Stimulated activated CD4-positive, alpha-beta T cell treated with anti-CD3 and anti-CD28 coated beads, Interleukin-12 subunit alpha, Interleukin-12 subunit beta, amount 100 ng/mL, for 48 hours (primary cell): ENCODE measurements around the gene TMEM11.
A peak's percentile ranks its signal among the peaks of the same experiment; 100 is the strongest.

Experiments used
- DNase-seq, 3 donors: peaks; one replicate each; pipeline ENCODE4 v3.0.0-alpha.2; 2020; ENCODE audit warnings: low read depth in 2 of 3, low spot score in 1 of 3

Gene TMEM11

DNA sequence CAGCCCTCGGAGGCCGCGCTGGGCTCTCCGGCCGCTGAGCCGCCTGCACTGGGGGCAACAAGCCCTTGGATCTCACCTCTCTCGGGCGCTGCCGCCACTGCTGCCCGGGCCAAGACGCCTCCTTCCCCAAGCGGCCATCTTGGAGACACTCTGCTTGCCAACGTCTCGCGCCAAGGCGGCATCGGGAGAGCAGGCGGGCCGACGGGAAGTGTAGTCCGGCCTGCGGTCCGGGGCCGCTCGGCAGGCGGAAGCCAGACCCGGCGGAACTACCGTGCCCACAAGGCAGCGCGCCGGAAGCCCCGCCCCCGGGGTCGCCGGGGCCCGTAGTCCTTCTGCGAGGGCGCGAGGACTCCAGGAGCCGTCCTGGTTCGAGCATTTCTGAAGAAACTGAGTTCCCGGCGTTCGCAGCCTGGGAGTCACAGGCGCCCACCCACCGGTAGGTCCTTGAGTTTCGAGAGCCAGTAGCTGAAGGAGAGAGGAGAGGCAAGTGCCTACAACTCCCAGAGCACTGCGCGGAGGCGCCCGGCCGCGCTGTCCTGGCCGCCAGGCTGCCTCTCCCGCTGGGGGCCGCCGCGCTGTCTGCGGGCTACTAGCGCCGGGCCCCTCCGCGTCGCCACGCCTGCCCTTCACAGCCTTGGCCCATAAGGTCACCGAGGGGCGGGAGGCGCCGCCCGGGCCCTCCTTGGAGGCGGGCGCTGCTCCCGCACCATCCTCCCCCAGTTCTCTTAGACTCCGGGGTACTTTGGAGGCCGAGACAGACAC is at the start of gene TMEM11:
TSS of gene TMEM11 (minus strand) at position 147 of the 762 bp plus-strand sequence. CDS start at position 138, 9 bp downstream.
- DNase-seq: peak; percentile 89 to 95 (median 90)

DNA sequence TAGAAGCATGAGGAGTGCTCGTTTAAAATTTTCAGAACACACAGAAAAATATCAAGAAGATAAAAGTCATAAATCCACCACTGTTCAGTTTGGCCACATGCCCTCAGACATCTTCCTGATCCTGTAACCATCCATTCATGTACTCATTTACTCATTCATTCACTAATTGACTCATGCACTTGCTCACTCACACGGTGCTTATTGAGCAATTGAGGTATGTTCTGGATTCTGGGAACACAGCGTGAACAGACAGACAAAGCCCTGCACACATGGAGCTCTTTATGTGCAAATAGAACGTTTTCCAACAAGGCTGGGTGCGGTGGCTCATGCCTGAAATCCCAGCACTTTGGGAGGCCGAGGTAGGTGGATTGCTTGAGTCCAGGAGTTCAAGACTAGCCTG is 49.4 kb upstream of the TMEM11 start:
- no peak for DNase-seq

DNA sequence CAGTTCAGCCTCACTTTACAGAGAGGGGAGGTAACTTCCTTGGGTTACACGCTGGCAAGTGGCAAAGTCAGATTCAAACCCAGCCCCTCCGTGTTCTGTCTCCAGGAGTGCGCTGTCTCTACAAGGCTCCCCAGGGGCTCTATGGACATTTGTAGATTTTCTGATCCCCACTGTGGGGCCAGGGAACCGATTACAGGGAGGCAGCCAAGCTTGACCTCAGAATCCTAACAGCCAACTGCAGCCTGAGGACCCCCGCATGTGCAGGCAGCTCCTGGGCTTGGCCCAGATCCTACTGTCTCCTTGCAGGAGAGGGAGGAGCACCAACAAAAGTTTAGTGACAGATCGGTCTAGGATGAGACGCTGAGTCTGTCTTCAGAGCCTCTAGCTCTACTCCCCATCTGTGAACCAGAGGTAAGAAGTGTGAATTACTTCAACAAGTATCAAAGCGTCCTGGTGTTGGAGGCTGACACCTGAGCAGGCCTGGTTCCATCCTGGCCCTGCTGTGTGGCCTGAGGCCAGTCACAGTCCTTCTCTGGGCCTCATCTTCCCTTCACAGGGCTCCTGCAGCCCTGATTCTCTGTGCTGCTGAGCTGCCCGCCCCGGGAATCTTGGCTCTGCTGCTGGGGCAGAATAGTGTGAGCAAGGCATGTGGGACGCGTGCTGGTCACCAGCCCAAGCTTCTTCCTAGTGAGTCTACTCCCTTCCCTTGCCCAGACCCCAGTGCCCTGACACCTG is 48.5 kb upstream of the TMEM11 start:
- no peak for DNase-seq

- no peak for DNase-seq
These were observed 44.6 kb upstream of the TMEM11 start for GRCh38 chr17:21258593-21258992.

GRCh38 chr17:21253646-21254441 is 39.9 kb upstream of the TMEM11 start:
- no peak for DNase-seq

- DNase-seq: peak; percentile 45 to 64 (median 46)
These were observed 39.1 kb upstream of the TMEM11 start, which contains the start of gene NATD1 for GRCh38 chr17:21252796-21253645. NATD1 (minus strand) TSS chr17:21253410; CDS start chr17:21253264, 146 bp downstream.

- DNase-seq: no peak
These were observed 38.4 kb upstream of the TMEM11 start for GRCh38 chr17:21252289-21252795.

DNA sequence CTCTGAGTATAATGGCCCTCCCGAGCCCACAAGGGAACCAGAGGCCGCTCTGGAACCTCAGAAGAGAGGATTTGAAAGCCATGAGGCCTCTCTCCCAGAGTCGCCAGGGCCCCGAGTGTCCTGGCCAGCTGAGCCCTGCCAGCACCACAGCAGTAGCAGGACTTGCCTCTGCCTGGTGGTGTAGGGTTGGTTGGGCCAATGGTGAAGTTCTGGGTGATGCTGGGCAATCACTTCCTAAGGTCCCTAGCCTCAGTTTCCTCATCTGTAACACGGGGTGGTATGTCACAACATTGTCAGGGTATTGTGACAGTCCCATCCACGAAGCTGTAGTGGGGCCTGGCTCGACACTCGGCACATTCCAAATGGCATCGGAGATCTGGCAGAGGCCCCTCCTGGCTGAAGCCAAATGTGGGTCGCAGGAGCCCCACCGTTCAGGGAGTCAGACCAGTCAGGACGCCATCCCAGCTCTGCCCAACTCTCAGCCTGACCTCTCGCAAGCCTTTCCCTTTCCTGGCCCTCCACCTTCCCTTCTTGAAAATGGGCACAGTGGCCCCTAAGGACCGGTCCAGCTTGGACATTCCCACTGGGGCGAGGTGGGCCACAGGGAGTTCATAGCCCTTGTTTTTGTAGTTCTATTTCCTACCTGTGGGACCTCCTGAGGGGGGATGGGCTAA is 37.5 kb upstream of the TMEM11 start:
- no peak for DNase-seq

GRCh38 chr17:21250854-21251253 is 36.9 kb upstream of the TMEM11 start:
- no peak for DNase-seq

- DNase-seq: no peak
These were observed 36.2 kb upstream of the TMEM11 start for GRCh38 chr17:21249920-21250703.

DNA sequence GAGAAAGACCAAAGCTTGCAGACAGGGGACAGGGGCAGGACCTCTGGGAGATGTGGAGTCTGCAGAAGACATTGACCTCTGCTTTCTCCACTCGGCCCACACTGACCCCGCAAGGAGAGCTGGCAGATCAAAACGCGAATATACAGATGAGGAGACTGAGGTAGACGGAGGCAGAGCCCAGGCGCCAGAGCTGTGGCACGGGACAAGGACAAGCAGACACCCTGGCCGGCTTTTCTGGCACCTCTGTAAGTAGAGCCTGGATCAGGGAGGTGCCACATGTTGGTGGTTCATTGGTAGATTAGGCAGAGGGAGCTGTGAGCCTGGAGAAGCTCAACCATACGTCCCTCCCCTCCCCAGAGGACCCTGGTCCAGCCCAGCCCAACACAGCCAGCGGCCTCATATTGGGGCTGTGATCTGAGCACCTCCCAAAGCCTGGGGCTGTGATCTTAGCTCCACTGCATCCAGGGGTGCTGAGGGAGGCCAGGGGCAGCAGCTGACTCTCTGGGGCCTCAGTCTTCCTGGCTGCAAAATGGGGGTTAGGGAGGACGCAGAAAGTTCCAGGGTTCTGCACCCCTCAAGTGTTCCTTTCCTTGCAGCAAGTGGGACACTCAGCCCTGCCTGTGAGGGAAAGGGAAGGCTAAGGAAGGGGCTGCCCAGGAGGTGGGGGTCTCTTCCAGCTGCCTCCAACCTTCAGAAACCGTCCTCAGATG is 35.3 kb upstream of the TMEM11 start:
- DNase-seq: no peak

GRCh38 chr17:21248500-21248899 is 34.5 kb upstream of the TMEM11 start:
- DNase-seq: no peak

GRCh38 chr17:21247552-21248258 is 33.7 kb upstream of the TMEM11 start:
- no peak for DNase-seq

DNA sequence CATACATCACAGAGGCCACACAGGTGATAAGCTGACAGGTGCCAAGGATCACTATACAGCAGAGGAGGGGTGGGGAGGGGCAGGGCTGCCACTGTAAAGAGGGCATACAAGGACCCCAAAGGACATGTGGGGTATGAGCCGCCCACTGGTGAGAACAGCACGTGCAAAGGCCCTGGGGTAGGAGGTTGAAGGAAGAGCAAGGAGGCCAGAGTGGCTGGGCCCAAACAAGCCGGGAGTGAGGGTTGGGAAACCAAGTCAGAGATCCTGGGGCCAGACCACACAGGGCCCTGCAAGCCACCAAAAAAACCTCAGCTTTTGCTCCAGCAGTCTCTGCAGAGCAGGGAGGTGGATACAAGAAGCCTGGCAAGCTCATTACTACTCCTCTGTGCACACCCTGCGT is 32.7 kb upstream of the TMEM11 start:
- no peak for DNase-seq

DNA sequence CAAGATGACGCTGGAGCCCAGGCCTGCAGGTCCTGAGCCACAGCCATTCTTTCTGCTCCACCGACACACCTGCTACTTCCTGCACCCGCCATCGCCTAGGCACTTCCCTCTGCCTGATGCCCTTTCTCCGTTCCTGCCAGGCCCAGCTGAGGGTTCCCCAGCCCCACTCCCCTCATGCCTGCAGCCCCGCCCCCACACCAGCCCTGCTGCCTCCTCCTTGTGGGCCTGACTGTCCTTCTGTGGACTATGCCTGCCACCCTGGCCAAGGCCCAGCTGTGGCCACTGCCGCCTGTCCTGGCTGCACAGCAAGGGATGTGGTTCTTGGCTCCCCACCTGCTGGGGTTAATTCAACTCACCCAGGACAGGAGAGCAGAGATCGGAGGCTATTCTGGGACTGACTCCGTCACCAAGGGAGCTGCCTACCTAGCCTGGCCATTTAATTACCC is 31.7 kb upstream of the TMEM11 start:
- no peak for DNase-seq

- DNase-seq: no peak
These were observed 29.7 kb upstream of the TMEM11 start for GRCh38 chr17:21243516-21244303.
